Measurements from ENCODE around the gene TEAD4.

DNA sequence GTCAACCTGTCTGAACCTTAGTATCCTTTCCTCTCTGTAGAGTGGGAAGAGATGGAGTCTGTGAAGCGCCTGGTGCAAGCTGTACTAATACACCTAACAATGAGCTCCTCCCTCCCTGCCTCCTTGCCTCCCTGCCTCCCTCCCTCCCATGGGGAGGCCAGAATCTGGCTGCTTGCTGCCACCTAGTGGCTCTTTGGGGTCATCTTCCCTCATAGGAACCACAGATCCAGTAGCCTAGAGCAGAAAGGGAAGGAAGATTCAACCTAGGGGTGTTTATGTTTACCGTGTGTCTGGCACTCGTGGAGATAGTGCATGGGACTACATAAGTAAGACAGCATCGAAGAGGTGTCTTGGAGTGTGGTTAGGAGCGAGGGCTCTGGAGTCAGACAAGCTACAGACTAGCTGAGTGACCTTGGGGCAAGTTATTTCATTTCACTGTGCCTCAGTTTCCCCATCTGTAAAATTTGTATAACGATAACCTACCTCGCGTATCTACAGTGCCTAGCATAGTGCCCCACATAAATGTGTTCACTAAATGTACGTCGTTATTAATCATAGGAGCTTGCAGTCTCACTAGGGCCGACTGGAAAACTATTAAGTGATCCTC, 82.5 kb downstream of the TEAD4 start:
- TF ChIP-seq, protein P1, sequence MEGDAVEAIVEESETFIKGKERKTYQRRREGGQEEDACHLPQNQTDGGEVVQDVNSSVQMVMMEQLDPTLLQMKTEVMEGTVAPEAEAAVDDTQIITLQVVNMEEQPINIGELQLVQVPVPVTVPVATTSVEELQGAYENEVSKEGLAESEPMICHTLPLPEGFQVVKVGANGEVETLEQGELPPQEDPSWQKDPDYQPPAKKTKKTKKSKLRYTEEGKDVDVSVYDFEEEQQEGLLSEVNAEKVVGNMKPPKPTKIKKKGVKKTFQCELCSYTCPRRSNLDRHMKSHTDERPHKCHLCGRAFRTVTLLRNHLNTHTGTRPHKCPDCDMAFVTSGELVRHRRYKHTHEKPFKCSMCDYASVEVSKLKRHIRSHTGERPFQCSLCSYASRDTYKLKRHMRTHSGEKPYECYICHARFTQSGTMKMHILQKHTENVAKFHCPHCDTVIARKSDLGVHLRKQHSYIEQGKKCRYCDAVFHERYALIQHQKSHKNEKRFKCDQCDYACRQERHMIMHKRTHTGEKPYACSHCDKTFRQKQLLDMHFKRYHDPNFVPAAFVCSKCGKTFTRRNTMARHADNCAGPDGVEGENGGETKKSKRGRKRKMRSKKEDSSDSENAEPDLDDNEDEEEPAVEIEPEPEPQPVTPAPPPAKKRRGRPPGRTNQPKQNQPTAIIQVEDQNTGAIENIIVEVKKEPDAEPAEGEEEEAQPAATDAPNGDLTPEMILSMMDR (IDR thresholded peaks at IDR 0.05; ENCODE audit: insufficient read depth, low read length, poor library complexity, severe bottlenecking), result peak; percentile 70
- TF ChIP-seq EZH2phosphoT487 (conservative IDR thresholded peaks at IDR 0.05; ENCODE audit: low read length), result no peak
